ENCODE results near the gene RAB1B. TPM values are rescaled to one million over a fixed set of nuclear protein-coding genes. Genes with fewer than 3 reads are reported as not detected.

The RAB1B gene
- total RNA-seq, 1 donor = 75.3 TPM

GRCh38 chr11:66262696-66263095 lies 5.7 kb upstream of the RAB1B start:
- no peaks in the 10 kb centered on the region for H3K9me3 ChIP-seq (ENCODE audit: low read depth, low read length)
- DNase-seq (ENCODE audit: insufficient read length, low spot score, missing footprints) = no peak
- H3K27me3 ChIP-seq (ENCODE audit: insufficient read depth, low read length) = no peaks in the 10 kb centered on the region
- peaks cover 13% of the 10 kb centered on the region for H3K4me1 ChIP-seq (ENCODE audit: insufficient read depth, low read length)
- no peak overlapping the region for H2AFZ ChIP-seq (ENCODE audit: low read length)
- H3K4me3 ChIP-seq (ENCODE audit: insufficient read depth, low read length) = no peak overlapping the region
- peaks cover 18% of the 10 kb centered on the region for H4K20me1 ChIP-seq (ENCODE audit: insufficient read depth, low read length)
- TF ChIP-seq, protein P1, sequence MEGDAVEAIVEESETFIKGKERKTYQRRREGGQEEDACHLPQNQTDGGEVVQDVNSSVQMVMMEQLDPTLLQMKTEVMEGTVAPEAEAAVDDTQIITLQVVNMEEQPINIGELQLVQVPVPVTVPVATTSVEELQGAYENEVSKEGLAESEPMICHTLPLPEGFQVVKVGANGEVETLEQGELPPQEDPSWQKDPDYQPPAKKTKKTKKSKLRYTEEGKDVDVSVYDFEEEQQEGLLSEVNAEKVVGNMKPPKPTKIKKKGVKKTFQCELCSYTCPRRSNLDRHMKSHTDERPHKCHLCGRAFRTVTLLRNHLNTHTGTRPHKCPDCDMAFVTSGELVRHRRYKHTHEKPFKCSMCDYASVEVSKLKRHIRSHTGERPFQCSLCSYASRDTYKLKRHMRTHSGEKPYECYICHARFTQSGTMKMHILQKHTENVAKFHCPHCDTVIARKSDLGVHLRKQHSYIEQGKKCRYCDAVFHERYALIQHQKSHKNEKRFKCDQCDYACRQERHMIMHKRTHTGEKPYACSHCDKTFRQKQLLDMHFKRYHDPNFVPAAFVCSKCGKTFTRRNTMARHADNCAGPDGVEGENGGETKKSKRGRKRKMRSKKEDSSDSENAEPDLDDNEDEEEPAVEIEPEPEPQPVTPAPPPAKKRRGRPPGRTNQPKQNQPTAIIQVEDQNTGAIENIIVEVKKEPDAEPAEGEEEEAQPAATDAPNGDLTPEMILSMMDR (IDR thresholded peaks at IDR 0.05; ENCODE audit: extremely low read depth, low read depth, low read length) = no peak
- H3K79me2 ChIP-seq (ENCODE audit: insufficient read depth, low read length) = peaks cover 19% of the 10 kb centered on the region
- peaks cover 36% of the 10 kb centered on the region for H3K36me3 ChIP-seq (ENCODE audit: insufficient read depth, low read length)
- no peak overlapping the region for H3K4me2 ChIP-seq (ENCODE audit: insufficient read depth, low read length)
- no peak overlapping the region for H3K27ac ChIP-seq (ENCODE audit: low read depth, low read length)

DNA sequence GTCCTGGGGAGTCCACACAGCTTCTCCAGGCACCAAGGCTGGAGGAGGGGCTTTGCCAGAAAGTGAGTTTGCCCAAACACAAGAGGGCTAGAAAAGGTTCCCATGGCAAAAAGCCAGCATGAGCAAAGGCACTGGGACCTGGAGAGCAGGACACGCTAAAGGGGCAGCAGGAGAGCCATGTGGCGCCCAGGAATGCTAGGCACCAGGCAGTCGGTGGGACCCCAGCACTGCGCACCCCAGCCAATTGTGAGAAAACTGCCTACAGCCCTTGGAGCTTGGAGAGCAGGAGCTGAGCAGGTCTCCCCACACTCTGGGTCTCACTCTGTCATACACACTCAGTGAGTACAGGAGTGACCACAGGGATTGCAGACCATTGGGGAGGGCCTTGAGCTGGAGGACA lies 5.2 kb upstream of the RAB1B start:
- Histone ChIP-seq H3K4me2 (ENCODE audit: insufficient read depth, low read length) (no peak overlapping the region), H3K27ac (ENCODE audit: low read depth, low read length) (no peak overlapping the region), H3K36me3 (ENCODE audit: insufficient read depth, low read length) (peaks cover 36% of the 10 kb centered on the region), H3K79me2 (ENCODE audit: insufficient read depth, low read length) (peaks cover 15% of the 10 kb centered on the region), H2AFZ (ENCODE audit: low read length) (no peak overlapping the region), H3K27me3 (ENCODE audit: insufficient read depth, low read length) (no peaks in the 10 kb centered on the region), H3K4me1 (ENCODE audit: insufficient read depth, low read length) (peaks cover 19% of the 10 kb centered on the region), H3K4me3 (ENCODE audit: insufficient read depth, low read length) (no peak overlapping the region), H3K9me3 (ENCODE audit: low read depth, low read length) (no peaks in the 10 kb centered on the region), H4K20me1 (ENCODE audit: insufficient read depth, low read length) (peaks cover 18% of the 10 kb centered on the region)
- TF ChIP-seq, protein P1 (IDR thresholded peaks at IDR 0.05; ENCODE audit: extremely low read depth, low read depth, low read length) = no peak
- DNase-seq (ENCODE audit: insufficient read length, low spot score, missing footprints) = no peak

DNA sequence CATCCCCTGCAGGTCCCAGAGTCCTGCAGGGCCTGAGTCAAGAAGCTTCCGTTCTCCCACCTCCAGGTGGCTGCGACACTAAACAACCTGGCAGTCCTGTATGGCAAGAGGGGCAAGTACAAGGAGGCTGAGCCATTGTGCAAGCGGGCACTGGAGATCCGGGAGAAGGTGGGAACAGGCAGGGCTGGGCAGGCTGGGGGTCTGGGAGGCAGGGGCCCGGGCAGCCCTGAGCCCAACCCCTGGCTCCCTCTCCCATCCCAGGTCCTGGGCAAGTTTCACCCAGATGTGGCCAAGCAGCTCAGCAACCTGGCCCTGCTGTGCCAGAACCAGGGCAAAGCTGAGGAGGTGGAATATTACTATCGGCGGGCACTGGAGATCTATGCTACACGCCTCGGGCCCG lies 4.7 kb upstream of the RAB1B start:
- H3K9me3 ChIP-seq (ENCODE audit: low read depth, low read length) = no peaks in the 10 kb centered on the region
- H3K4me1 ChIP-seq (ENCODE audit: insufficient read depth, low read length) = peaks cover 16% of the 10 kb centered on the region
- H2AFZ ChIP-seq (ENCODE audit: low read length) = no peak overlapping the region
- H3K27ac ChIP-seq (ENCODE audit: low read depth, low read length) = no peak overlapping the region
- TF ChIP-seq, protein P1 (IDR thresholded peaks at IDR 0.05; ENCODE audit: extremely low read depth, low read depth, low read length) = no peak
- H3K4me3 ChIP-seq (ENCODE audit: insufficient read depth, low read length) = no peak overlapping the region
- no peaks in the 10 kb centered on the region for H3K27me3 ChIP-seq (ENCODE audit: insufficient read depth, low read length)
- DNase-seq (ENCODE audit: insufficient read length, low spot score, missing footprints) = no peak
- no peak overlapping the region for H3K4me2 ChIP-seq (ENCODE audit: insufficient read depth, low read length)
- peaks cover 14% of the 10 kb centered on the region for H3K79me2 ChIP-seq (ENCODE audit: insufficient read depth, low read length)
- peaks cover 36% of the 10 kb centered on the region for H3K36me3 ChIP-seq (ENCODE audit: insufficient read depth, low read length)
- peaks cover 15% of the 10 kb centered on the region for H4K20me1 ChIP-seq (ENCODE audit: insufficient read depth, low read length)

DNA sequence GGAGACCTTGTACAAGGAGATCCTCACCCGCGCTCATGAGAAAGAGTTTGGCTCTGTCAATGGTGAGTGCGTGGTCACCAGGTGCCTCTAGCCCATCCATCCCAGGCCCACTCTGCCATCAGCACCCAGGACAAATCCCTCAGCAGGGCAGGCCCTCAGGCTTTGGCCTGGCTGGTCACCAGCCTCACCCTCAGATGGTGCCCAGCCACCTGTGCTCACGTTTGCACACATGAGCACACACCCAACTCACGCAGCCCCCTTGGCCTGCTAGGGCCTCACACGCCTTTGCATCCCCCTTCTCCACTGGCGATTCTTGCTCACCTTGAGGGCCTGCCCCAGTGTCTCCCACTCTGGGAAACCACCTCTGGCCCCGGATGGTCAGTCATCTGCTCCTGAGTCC lies 4.1 kb upstream of the RAB1B start:
- Histone ChIP-seq H3K4me1 (ENCODE audit: insufficient read depth, low read length) (peaks cover 16% of the 10 kb centered on the region), H3K9me3 (ENCODE audit: low read depth, low read length) (no peaks in the 10 kb centered on the region), H3K36me3 (ENCODE audit: insufficient read depth, low read length) (peaks cover 36% of the 10 kb centered on the region), H3K4me3 (ENCODE audit: insufficient read depth, low read length) (no peak overlapping the region), H3K27ac (ENCODE audit: low read depth, low read length) (no peak overlapping the region), H4K20me1 (ENCODE audit: insufficient read depth, low read length) (peaks cover 17% of the 10 kb centered on the region), H3K27me3 (ENCODE audit: insufficient read depth, low read length) (no peaks in the 10 kb centered on the region), H2AFZ (ENCODE audit: low read length) (no peak overlapping the region), H3K79me2 (ENCODE audit: insufficient read depth, low read length) (peaks cover 17% of the 10 kb centered on the region), H3K4me2 (ENCODE audit: insufficient read depth, low read length) (no peak overlapping the region)
- TF ChIP-seq, protein P1 (IDR thresholded peaks at IDR 0.05; ENCODE audit: extremely low read depth, low read depth, low read length) = no peak
- DNase-seq (ENCODE audit: insufficient read length, low spot score, missing footprints) = no peak
